Stimulated activated CD4-positive, alpha-beta T cell treated with anti-CD3 and anti-CD28 coated beads, Interleukin-4, amount 100 ng/mL, for 4 hours (primary cell): ENCODE results near the gene SBF1.
"Not testable (repeated sequence)": the region's sequence is repeated elsewhere in the genome, so short reads cannot be mapped to it uniquely, and the experiment has no call there.

Experiments used
- DNase-seq, 2 experiments: peaks; one replicate each; pipeline ENCODE4 v3.0.0-alpha.2; 2020

The SBF1 gene

DNA sequence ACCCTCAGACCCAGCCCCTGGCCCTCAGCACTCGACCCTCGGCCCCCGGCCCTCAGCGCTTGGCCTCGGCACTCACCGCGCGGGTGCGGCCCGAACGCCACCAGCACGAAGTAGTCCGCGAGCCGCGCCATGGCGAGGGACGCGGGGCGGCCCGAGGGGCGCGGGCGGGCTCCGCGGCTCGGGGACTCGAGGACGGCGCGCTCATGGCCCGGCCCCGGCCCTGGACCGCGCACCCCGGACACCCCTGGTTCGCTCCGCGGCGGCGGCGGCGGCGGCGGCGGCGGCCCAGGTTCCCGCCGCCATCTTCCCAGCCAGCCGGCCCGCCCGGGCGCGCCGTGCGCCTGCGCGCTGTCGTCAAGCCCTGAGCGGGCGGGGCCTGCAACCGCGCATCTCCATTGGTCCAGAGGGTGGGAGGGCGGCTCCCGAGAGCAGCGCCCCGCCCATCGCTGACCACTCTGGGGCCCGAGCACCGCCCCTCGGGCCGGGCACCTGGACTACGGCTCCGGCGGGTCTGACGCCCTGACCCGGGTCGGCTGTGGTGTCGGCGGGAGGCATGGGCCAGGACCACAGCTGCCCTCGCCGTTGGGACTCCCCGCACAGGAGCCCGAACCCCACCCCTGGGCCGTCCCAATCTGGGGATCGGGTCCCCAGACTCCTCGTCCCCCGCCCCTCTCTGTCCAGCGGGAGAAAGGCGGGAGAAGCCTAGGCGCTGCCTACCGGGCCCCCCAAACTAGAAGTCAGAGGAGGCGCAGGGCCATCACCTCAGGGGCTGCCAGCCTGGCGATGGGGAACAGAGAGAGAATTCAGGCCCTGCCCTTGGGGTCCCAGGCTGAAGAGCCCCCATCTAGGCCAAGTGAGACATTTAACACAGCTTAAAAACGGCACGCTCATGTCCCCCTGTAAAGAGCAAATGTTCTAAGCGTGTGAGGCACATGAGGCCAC lies at the start of gene SBF1:
SBF1 (minus strand) TSS at position 326 of the 942 bp plus-strand sequence; CDS start at position 131, 195 bp downstream.
- peak; percentile 85 to 89 for DNase-seq

- no peak for DNase-seq
Observed at GRCh38 chr22:50523806-50524675, 49.2 kb upstream of the SBF1 start.

DNA sequence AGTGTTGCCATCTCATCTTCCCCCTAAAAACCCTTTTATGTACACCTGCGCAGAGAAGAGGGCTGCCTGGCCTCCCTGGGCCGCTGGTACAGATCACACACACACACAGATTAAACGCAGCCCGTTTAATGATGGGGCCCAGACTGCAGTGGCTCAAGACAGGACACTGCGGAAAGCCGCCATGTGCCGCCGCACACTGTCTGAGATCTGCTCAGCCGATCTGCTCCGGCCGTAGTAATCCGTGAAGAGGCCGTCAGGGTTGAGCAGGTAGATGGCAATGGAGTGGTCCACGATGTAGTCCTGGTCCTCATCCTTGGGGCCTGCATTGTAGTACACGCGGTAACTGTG lies 48.6 kb upstream of the SBF1 start:
- DNase-seq, result no peak

DNA sequence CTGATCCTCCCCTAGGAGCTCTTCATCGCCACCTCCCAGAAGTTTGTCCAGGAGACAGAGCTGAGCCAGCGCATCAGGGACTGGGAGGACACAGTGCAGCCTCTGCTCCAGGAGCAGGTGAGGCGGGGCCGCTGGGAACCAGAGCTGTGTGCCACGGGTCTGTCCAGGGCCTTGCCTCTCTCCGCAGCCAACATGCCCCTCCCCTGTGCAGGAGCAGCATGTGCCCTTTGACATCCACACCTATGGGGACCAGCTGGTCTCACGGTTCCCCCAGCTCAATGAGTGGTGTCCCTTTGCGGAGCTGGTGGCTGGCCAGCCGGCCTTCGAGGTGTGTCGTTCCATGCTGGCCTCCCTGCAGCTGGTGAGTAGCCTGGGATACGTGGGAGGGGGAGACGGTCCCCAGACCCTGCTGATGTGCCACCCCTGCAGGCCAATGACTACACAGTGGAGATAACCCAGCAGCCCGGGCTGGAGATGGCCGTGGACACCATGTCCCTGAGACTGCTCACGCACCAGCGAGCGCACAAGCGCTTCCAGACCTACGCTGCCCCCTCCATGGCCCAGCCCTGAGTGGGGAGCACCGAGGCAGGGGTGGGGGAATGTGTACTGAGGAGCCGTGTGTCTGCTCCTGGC lies 48.1 kb upstream of the SBF1 start:
- DNase-seq, result no peak

DNA sequence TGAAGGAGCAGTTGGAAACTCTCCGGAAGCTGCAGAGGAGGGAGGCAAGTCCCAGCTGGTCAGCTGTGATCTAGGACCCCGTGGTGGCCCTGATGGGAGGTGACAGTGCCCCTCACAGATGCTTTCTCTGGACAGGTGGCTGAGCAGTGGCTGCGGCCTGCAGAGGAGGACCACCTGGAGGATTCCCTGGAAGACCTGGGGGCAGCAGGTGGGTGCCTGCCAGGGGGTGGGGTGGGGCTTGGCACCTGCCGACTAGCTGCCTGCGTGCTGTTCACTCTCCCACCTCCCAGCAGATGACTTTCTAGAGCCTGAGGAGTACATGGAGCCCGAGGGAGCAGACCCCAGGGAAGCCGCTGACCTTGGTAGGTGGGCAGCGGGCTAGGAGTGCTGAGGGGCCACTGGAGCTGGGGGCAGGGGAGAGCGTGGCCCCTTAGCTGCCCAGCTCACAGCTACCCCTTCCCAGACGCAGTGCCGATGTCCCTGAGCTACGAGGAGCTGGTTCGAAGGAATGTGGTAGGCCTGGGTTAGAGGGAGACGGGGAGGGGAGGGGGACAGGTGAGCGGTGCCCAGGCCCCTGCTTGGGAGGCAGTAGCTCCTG lies 47.5 kb upstream of the SBF1 start:
- DNase-seq, result no peak

- DNase-seq, result no peak
Observed at GRCh38 chr22:50521710-50522109, 46.9 kb upstream of the SBF1 start.

GRCh38 chr22:50520826-50521453 lies 46.1 kb upstream of the SBF1 start:
- DNase-seq, result no peak

GRCh38 chr22:50520184-50520583 lies 45.3 kb upstream of the SBF1 start:
- DNase-seq, result not testable (repeated sequence)

DNA sequence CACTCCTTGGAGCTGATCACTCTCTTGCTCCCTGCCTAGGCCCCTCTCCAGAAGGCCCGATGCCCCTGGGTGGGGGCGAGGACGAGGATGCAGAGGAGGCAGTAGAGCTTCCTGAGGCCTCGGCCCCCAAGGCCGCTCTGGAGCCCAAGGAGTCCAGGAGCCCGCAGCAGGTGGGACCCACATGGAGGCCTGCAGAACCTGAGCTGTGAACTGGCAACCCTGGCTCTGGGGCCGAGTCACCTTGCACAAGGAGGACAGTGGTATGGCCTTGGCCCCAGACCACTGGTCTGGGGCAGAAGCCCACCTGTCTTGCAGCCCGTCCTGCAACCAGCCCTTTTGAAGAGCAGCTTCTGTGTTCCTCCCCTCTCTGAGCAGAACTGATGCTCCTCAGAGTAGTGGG lies 44.3 kb upstream of the SBF1 start:
- no peak for DNase-seq

DNA sequence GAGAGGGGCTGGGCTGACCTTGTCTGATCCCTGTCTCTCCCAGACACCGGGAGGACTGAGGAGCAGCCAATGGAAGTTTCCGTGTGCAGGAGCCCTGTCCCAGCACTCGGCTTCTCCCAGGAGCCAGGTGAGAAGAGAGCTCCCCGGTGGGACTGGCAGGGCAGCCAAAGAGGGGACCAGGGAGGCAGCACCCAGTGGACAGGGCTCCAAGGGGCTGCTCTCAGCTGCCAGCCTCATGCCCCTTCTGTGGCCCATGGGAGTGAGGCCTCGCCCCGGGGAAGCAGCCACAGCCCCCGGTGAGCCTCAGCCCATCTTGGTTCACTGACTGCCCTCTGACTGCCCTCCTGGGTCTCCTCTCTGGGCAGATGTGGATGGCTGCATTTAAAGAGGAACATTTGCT lies 43.8 kb upstream of the SBF1 start:
- DNase-seq, result no peak

GRCh38 chr22:50517495-50518260 lies 42.8 kb upstream of the SBF1 start:
- no peak for DNase-seq

- no peak for DNase-seq
Observed at GRCh38 chr22:50516891-50517290, 42.1 kb upstream of the SBF1 start.

GRCh38 chr22:50516068-50516467 lies 41.2 kb upstream of the SBF1 start:
- no peak for DNase-seq

DNA sequence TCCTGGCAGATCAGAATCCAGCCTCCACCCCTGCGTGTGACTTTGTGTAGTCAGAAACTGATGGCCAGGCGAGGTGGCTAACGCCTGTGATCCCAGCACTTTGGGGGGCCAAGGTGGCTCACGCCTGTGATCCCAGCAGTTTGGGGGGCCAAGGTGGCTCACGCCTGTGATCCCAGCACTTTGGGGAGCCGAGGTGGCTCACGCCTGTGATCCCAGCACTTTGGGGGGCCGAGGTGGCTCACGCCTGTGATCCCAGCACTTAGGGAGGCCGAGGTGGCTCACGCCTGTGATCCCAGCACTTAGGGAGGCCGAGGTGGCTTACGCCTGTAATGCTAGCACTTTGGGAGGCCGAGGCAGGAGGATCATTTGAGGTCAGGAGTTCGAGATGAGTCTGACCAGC lies 38.3 kb upstream of the SBF1 start:
- no peak for DNase-seq

DNA sequence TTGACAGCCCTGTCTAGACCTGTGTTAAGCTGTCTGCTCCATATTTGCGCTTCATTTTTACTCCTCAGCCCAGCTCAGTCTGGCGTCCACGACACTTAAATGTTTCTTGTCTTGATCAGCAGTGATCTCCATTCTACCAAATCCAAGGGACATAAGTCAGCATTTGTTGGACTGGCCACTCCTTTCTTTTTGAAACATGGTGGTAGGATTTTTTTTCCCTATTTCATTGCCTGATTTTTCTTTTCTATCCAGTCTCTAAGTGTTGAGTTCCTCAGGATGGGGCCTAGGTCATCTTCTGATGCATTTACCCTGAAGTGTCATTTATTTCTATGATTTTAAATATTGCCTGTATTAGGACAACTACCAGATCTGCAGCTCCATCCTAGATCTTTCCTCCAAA lies 34.1 kb upstream of the SBF1 start:
- DNase-seq, result no peak

DNA sequence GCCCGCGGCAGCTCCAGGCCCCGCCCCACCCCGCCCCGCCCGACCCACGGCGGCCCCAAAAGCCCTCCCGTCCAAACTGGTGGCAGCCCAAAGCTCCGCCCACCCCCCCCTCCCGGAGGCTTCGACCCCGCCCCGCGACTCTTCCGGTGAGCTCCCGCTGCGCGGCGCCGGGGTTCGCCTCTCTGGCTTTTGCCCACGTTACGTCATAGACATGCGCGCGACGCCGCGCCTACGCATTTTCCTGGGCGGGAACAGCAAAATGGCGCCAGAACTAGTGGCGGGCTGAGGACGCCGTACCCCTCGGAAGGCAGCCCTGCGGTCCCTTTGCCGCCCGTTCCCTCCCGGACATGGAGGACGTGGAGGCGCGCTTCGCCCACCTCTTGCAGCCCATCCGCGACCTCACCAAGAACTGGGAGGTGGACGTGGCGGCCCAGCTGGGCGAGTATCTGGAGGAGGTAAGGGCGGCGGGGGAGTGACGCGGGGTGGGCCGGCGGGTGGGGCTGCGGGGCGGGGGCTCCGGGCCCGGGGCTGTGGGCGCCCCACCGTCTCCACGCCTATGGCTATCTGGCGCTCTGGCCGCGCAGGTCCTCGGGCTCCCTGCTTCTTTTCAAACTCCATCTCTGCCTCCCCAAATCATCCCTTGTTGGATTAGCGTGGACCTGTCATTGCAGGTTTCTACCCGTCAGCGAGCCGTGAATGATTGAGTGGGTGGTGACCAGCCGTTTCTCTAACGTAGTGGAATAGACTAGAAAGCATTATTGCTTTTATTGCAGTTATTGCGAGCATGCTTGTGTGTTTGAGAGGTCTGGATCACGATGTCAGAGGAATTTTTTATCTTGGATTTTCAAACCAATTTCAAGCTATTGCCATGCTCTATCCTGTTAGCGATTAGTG lies 33.4 kb upstream of the SBF1 start, which contains the start of gene NCAPH2:
NCAPH2 (plus strand) TSS at position 234 of the 894 bp plus-strand sequence; CDS start at position 348, 114 bp downstream.
- DNase-seq, result peak in 1 of 2 experiments; percentile 97

DNA sequence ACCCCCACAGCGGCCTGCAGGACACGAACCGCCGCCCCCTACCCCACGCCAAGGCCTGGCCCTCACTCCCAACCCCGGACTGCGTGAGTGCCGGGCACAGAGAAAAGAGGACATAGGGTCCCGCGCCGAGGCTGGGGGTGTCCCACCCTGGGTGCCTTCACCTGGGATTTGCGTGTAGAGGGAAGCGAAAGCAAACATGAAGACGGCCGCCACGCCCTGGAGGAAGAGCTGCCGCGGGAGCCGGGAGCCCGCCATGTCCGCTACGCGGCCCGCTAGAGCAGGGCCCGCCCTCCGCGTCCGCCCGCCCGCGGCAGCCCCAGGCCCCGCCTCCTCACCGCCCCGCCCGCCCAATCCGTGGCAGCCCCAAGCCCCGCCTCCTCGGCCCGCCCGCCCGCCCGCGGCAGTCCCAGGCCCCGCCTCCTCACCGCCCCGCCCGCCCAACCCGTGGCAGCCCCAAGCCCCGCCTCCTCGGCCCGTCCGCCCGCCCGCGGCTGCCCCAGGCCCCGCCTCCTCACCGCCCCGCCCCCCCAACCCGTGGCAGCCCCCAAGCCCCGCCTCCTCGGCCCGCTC lies 32.7 kb upstream of the SBF1 start, which contains the start of gene LMF2:
LMF2 (minus strand) TSS at position 282 of the 570 bp plus-strand sequence; CDS start at position 255, 27 bp downstream.
- DNase-seq, result peak; percentile 92 to 98

GRCh38 chr22:50506611-50507420 lies 32.0 kb upstream of the SBF1 start:
- DNase-seq, result no peak
